Stomach smooth muscle (tissue), 2 donors: Measurements from ENCODE around the gene IFI44L.

Experiments
- H3K27ac ChIP-seq: one replicate; pipeline ENCODE4 v1.7.0; 2013; ENCODE audit warnings: mild to moderate bottlenecking, low read length, inconsistent platforms
- H3K27me3 ChIP-seq, 2 donors: one replicate each; pipeline ENCODE4 v1.7.0; 2013; ENCODE audit warnings: low read length in 2 of 2; ENCODE audit not compliant: insufficient read depth in 2 of 2, control insufficient read depth in 1 of 2
- H3K36me3 ChIP-seq, 2 donors: one replicate each; pipeline ENCODE4 v1.7.0; 2013; ENCODE audit warnings: low read length in 2 of 2; ENCODE audit not compliant: control insufficient read depth in 2 of 2, insufficient read depth in 2 of 2
- H3K4me1 ChIP-seq: one replicate; pipeline ENCODE4 v1.7.0; 2013; ENCODE audit warnings: low read length; ENCODE audit not compliant: control insufficient read depth, insufficient read depth
- H3K4me3 ChIP-seq, 2 donors: one replicate each; pipeline ENCODE4 v1.7.0; 2013; ENCODE audit warnings: low read length in 2 of 2
- H3K9ac ChIP-seq, 2 donors: one replicate each; pipeline ENCODE4 v1.7.0; 2013; ENCODE audit warnings: low read length in 2 of 2, mild to moderate bottlenecking in 1 of 2
- H3K9me3 ChIP-seq, 2 donors: one replicate each; pipeline ENCODE4 v1.7.0; 2013; ENCODE audit warnings: low read length in 2 of 2; ENCODE audit not compliant: control insufficient read depth in 2 of 2
- donor health status: healthy.
- donor health status: Pancreatic carcinoma.

Gene IFI44L

GRCh38 chr1:78683079-78683478, 62.8 kb downstream of the IFI44L start:
- H3K9me3 ChIP-seq = no peaks in the 10 kb centered on the region
- no peak overlapping the region for H3K27ac ChIP-seq
- H3K4me3 ChIP-seq = no peak overlapping the region
- H3K4me1 ChIP-seq = no peaks in the 10 kb centered on the region
- H3K9ac ChIP-seq = no peak overlapping the region
- H3K36me3 ChIP-seq = no peaks in the 10 kb centered on the region
- no peaks in the 10 kb centered on the region for H3K27me3 ChIP-seq

GRCh38 chr1:78687315-78687714, 67.1 kb downstream of the IFI44L start:
- H3K4me3 ChIP-seq = no peak overlapping the region
- no peaks in the 10 kb centered on the region for H3K9me3 ChIP-seq
- no peaks in the 10 kb centered on the region for H3K36me3 ChIP-seq
- no peak overlapping the region for H3K9ac ChIP-seq
- no peak overlapping the region for H3K27ac ChIP-seq
- H3K4me1 ChIP-seq = no peaks in the 10 kb centered on the region
- no peaks in the 10 kb centered on the region for H3K27me3 ChIP-seq

GRCh38 chr1:78687914-78688313, 67.7 kb downstream of the IFI44L start:
- no peak overlapping the region for H3K9ac ChIP-seq
- H3K4me3 ChIP-seq = no peak overlapping the region
- H3K4me1 ChIP-seq = no peaks in the 10 kb centered on the region
- no peak overlapping the region for H3K27ac ChIP-seq
- no peaks in the 10 kb centered on the region for H3K36me3 ChIP-seq
- no peaks in the 10 kb centered on the region for H3K9me3 ChIP-seq
- no peaks in the 10 kb centered on the region for H3K27me3 ChIP-seq

- no peak overlapping the region for H3K9ac ChIP-seq
- no peak overlapping the region for H3K4me3 ChIP-seq
- H3K4me1 ChIP-seq = no peaks in the 10 kb centered on the region
- H3K9me3 ChIP-seq = no peaks in the 10 kb centered on the region
- H3K27me3 ChIP-seq = no peaks in the 10 kb centered on the region
- H3K36me3 ChIP-seq = no peaks in the 10 kb centered on the region
- H3K27ac ChIP-seq = no peak overlapping the region
Observed at GRCh38 chr1:78688697-78689096, 68.4 kb downstream of the IFI44L start.

GRCh38 chr1:78690516-78690915, 70.3 kb downstream of the IFI44L start:
- H3K4me1 ChIP-seq = no peaks in the 10 kb centered on the region
- no peaks in the 10 kb centered on the region for H3K36me3 ChIP-seq
- H3K27me3 ChIP-seq = no peaks in the 10 kb centered on the region
- no peak overlapping the region for H3K4me3 ChIP-seq
- no peak overlapping the region for H3K27ac ChIP-seq
- no peak overlapping the region for H3K9ac ChIP-seq
- H3K9me3 ChIP-seq = no peaks in the 10 kb centered on the region

GRCh38 chr1:78691995-78692747, 71.9 kb downstream of the IFI44L start:
- Histone ChIP-seq H3K36me3 (no peaks in the 10 kb centered on the region), H3K9me3 (no peaks in the 10 kb centered on the region), H3K4me3 (no peak overlapping the region), H3K27me3 (no peaks in the 10 kb centered on the region), H3K9ac (no peak overlapping the region), H3K27ac (no peak overlapping the region), H3K4me1 (no peaks in the 10 kb centered on the region)
